Articular chondrocyte of knee joint (primary cell): ENCODE results near the gene TSKS. TPM values are rescaled to one million over a fixed set of nuclear protein-coding genes. Genes with fewer than 3 reads are reported as not detected.

Experiments used
- small RNA-seq: library from RNA; depleted of rRNA; stranded (forward); fragments of <200 nt; gene quantifications from one replicate; pipeline ENCODE3, GENCODE V24; 2012
- total RNA-seq: library from RNA; depleted of rRNA; stranded (reverse); fragments of >200 nt; gene quantifications from 2 replicates; pipeline ENCODE4 v1.2.3, GENCODE V29; 2012

TSKS gene
- 0.13 and 0.32 TPM in 2 replicates for total RNA-seq

GRCh38 chr19:49763230-49763629 lies at the start of gene TSKS:
TSS of gene TSKS (minus strand) at chr19:49763306. CDS start at chr19:49763247, 59 bp downstream.

DNA sequence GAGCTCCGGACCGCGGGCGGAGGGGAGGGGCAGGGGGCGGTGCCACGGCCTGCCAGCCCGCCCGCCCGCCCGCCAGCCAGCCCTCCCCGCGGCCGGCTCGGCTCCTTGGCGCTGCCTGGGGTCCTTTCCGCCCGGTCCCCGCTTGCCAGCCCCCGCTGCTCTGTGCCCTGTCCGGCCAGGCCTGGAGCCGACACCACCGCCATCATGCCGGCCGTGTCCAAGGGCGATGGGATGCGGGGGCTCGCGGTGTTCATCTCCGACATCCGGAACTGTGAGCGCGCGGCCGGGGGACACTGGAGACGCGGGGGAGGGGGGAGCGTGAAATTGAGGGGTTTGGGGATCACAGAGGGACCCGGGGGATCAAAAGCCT lies 3.8 kb upstream of the TSKS start, which contains the start of gene AP2A1:
TSS of gene AP2A1 (plus strand) at position 72 of the 370 bp plus-strand sequence. CDS start at position 205, 133 bp downstream.

GRCh38 chr19:49690656-49691242 lies 72.4 kb downstream of the TSKS start, which contains the start of gene CPT1C:
TSS of gene CPT1C (plus strand) at chr19:49691116. CDS start at chr19:49692253, 1,137 bp downstream.

Small RNA genes lying within 50 kb of the gene (small RNA-seq; reads per million reads assigned to genes)
- gene MIR6799 (not detected), gene RNU6-841P (not detected)

Other genes with a start within 250 kb of the TSKS start
- gene RCN3, start 235.3 kb downstream of the TSKS start, total RNA-seq, result 221 and 248 TPM in 2 replicates
- 45.3 and 50.4 TPM in 2 replicates for gene NOSIP, start 182.8 kb downstream of the TSKS start, total RNA-seq
- 0.22 and 0.26 TPM in 2 replicates for gene PRRG2, start 182.0 kb downstream of the TSKS start, total RNA-seq
- gene PRR12, start 172.1 kb downstream of the TSKS start, total RNA-seq, result 2.8 and 6.1 TPM in 2 replicates
- 28.4 and 38.3 TPM in 2 replicates for gene RRAS, start 123.2 kb downstream of the TSKS start, total RNA-seq
- 13.1 and 15.2 TPM in 2 replicates for gene SCAF1, start 121.1 kb downstream of the TSKS start, total RNA-seq
- 22.5 and 25.0 TPM in 2 replicates for gene IRF3, start 97.4 kb downstream of the TSKS start, total RNA-seq
- 3.5 and 5.2 TPM in 2 replicates for gene BCL2L12, start 97.4 kb downstream of the TSKS start, total RNA-seq
- 106 and 127 TPM in 2 replicates for gene PRMT1, start 86.0 kb downstream of the TSKS start, total RNA-seq
- gene ADM5, start 73.7 kb downstream of the TSKS start, total RNA-seq, result 0.32 and 0.39 TPM in 2 replicates
- 16.8 and 21.6 TPM in 2 replicates for gene CPT1C, start 72.2 kb downstream of the TSKS start, total RNA-seq
- gene AP2A1, start 3.7 kb upstream of the TSKS start, total RNA-seq, result 91.9 and 94.0 TPM in 2 replicates
- 11.8 and 15.2 TPM in 2 replicates for gene FUZ, start 50.0 kb upstream of the TSKS start, total RNA-seq
- 18.8 and 21.6 TPM in 2 replicates for gene MED25, start 55.0 kb upstream of the TSKS start, total RNA-seq
- 37.2 and 42.2 TPM in 2 replicates for gene PTOV1, start 87.9 kb upstream of the TSKS start, total RNA-seq
- gene PNKP, start 104.3 kb upstream of the TSKS start, total RNA-seq, result 28.5 and 32.5 TPM in 2 replicates
- 10.9 and 14.0 TPM in 2 replicates for gene AKT1S1, start 114.0 kb upstream of the TSKS start, total RNA-seq
- 10.6 and 14.2 TPM in 2 replicates for gene TBC1D17, start 114.4 kb upstream of the TSKS start, total RNA-seq
- gene IL4I1, start 133.6 kb upstream of the TSKS start, total RNA-seq, result 0.65 and 1.6 TPM in 2 replicates
- gene ATF5, start 165.9 kb upstream of the TSKS start, total RNA-seq, result 9.1 and 11.5 TPM in 2 replicates
- 27.8 and 28.0 TPM in 2 replicates for gene NUP62, start 166.2 kb upstream of the TSKS start, total RNA-seq
- not detected in 2 replicates for gene SIGLEC11, start 197.9 kb upstream of the TSKS start, total RNA-seq